H9 (cell line): Measurements from ENCODE around the gene EPC2. TPM values are rescaled to one million over a fixed set of nuclear protein-coding genes. Genes with fewer than 3 reads are reported as not detected.
A peak's percentile ranks its signal among the peaks of the same experiment; 100 is the strongest.

Experiments
- DNase-seq: peaks from one replicate; pipeline ENCODE4 v3.0.0-alpha.2; 2017
- H2AFZ ChIP-seq: one replicate; pipeline ENCODE4 v1.6.1; 2013; ENCODE audit warnings: mild to moderate bottlenecking, low read length, control low read depth, moderate library complexity
- H2AK5ac ChIP-seq: 2 replicates; pipeline ENCODE4 v1.6.1; 2013; ENCODE audit warnings: low read length, control low read depth, mixed read lengths; ENCODE audit not compliant: insufficient read length
- H2BK120ac ChIP-seq: one replicate; pipeline ENCODE4 v1.6.1; 2013; ENCODE audit warnings: low read depth, mild to moderate bottlenecking, low read length, control low read depth, inconsistent platforms; ENCODE audit not compliant: poor library complexity, severe bottlenecking
- H2BK12ac ChIP-seq: 2 replicates; pipeline ENCODE4 v1.6.1; 2013; ENCODE audit warnings: low read length, control low read depth, mixed read lengths, low read depth; ENCODE audit not compliant: insufficient read length
- H2BK15ac ChIP-seq: 2 replicates; pipeline ENCODE4 v1.6.1; 2013; ENCODE audit warnings: low read depth, low read length, control low read depth
- H2BK20ac ChIP-seq: one replicate; pipeline ENCODE4 v1.6.1; 2013; ENCODE audit warnings: low read depth, mild to moderate bottlenecking, low read length, control low read depth, inconsistent platforms; ENCODE audit not compliant: poor library complexity, severe bottlenecking
- H2BK5ac ChIP-seq: 2 replicates; pipeline ENCODE4 v1.6.1; 2013; ENCODE audit warnings: low read length, control low read depth, mixed read lengths; ENCODE audit not compliant: insufficient read length
- H3K14ac ChIP-seq: 2 replicates; pipeline ENCODE4 v1.6.1; 2013; ENCODE audit warnings: low read length, control low read depth; ENCODE audit not compliant: insufficient read depth
- H3K18ac ChIP-seq: 2 replicates; pipeline ENCODE4 v1.6.1; 2013; ENCODE audit warnings: low read depth, mild to moderate bottlenecking, mixed read lengths, low read length, control low read depth; ENCODE audit not compliant: insufficient read length
- H3K23ac ChIP-seq: 2 replicates; pipeline ENCODE4 v1.6.1; 2013; ENCODE audit warnings: low read length, control low read depth, mixed read lengths, low read depth; ENCODE audit not compliant: insufficient read length
- H3K23me2 ChIP-seq: 2 replicates; pipeline ENCODE4 v1.6.1; 2013; ENCODE audit warnings: low read depth, mild to moderate bottlenecking, mixed read lengths, low read length, control low read depth; ENCODE audit not compliant: insufficient read length, poor library complexity, severe bottlenecking
- H3K27ac ChIP-seq: 2 replicates; pipeline ENCODE4 v1.5.1; 2013; ENCODE audit warnings: low read length, control low read depth, mixed read lengths, low read depth; ENCODE audit not compliant: insufficient read length
- H3K27me3 ChIP-seq: 2 replicates; pipeline ENCODE4 v1.6.1; 2013; ENCODE audit warnings: low read length, control low read depth, inconsistent platforms; ENCODE audit not compliant: insufficient read depth
- H3K4ac ChIP-seq: 2 replicates; pipeline ENCODE4 v1.6.1; 2013; ENCODE audit warnings: low read depth, mild to moderate bottlenecking, control low read depth, inconsistent platforms, low read length, moderate library complexity
- H3K4me1 ChIP-seq: 2 replicates; pipeline ENCODE4 v1.6.1; 2013; ENCODE audit warnings: low read length, control low read depth, inconsistent platforms; ENCODE audit not compliant: insufficient read depth
- H3K4me2 ChIP-seq: 2 replicates; pipeline ENCODE4 v1.6.1; 2013; ENCODE audit warnings: low read length, control low read depth, mixed read lengths; ENCODE audit not compliant: insufficient read length, insufficient read depth
- H3K56ac ChIP-seq: 2 replicates; pipeline ENCODE4 v1.6.1; 2013; ENCODE audit warnings: low read depth, mild to moderate bottlenecking, mixed read lengths, low read length, control low read depth; ENCODE audit not compliant: insufficient read length
- H3K79me1 ChIP-seq: 2 replicates; pipeline ENCODE4 v1.6.1; 2013; ENCODE audit warnings: low read depth, mild to moderate bottlenecking, moderate library complexity, low read length, control low read depth, inconsistent platforms; ENCODE audit not compliant: insufficient read depth, poor library complexity, severe bottlenecking
- H3K79me2 ChIP-seq: 2 replicates; pipeline ENCODE4 v1.6.1; 2013; ENCODE audit warnings: low read length, control low read depth, inconsistent platforms; ENCODE audit not compliant: insufficient read depth
- H3K9ac ChIP-seq: 2 replicates; pipeline ENCODE4 v1.6.1; 2013; ENCODE audit warnings: low read length, control low read depth, mixed read lengths; ENCODE audit not compliant: insufficient read length; ENCODE audit errors: extremely low read depth
- H3K9me3 ChIP-seq: one replicate; pipeline ENCODE4 v1.6.1; 2013; ENCODE audit warnings: low read depth, low read length, inconsistent platforms; ENCODE audit not compliant: control insufficient read depth
- H3T11ph ChIP-seq: one replicate; pipeline ENCODE4 v1.6.1; 2013; ENCODE audit warnings: mild to moderate bottlenecking, low read length, control low read depth, inconsistent platforms
- H4K20me1 ChIP-seq: one replicate; pipeline ENCODE4 v1.6.1; 2013; ENCODE audit not compliant: control insufficient read depth, insufficient read length, insufficient read depth
- H4K5ac ChIP-seq: 2 replicates; pipeline ENCODE4 v1.6.1; 2013; ENCODE audit warnings: low read depth, mild to moderate bottlenecking, mixed read lengths, low read length, control low read depth; ENCODE audit not compliant: insufficient read length
- H4K8ac ChIP-seq: replicated peaks from 2 replicates; pipeline ENCODE4 v1.6.1; 2013; ENCODE audit warnings: low read length, control low read depth, mixed read lengths, low read depth; ENCODE audit not compliant: insufficient read length
- H4K91ac ChIP-seq: 2 replicates; pipeline ENCODE4 v1.6.1; 2013; ENCODE audit warnings: low read depth, mild to moderate bottlenecking, moderate library complexity, mixed read lengths, low read length, control low read depth; ENCODE audit not compliant: insufficient read length
- H3K27ac Mint-ChIP-seq, 3 experiments: 2 replicates in 2 of 3; 3 replicates in 1 of 3; pipeline ENCODE4 v1.8.0; 2020 to 2021; ENCODE audit warnings: mixed read lengths in 3 of 3, mild to moderate bottlenecking in 1 of 3, moderate library complexity in 1 of 3
- H3K27me3 Mint-ChIP-seq: 2 replicates; pipeline ENCODE4 v1.8.0; 2021; ENCODE audit warnings: low read depth, mild to moderate bottlenecking, moderate library complexity, mixed read lengths
- H3K36me3 Mint-ChIP-seq, 3 experiments: 2 replicates in 2 of 3; 3 replicates in 1 of 3; pipeline ENCODE4 v1.8.0; 2020 to 2021; ENCODE audit warnings: low read depth in 3 of 3, mixed read lengths in 3 of 3; ENCODE audit not compliant: insufficient read depth in 1 of 3
- H3K4me1 Mint-ChIP-seq, 2 experiments: 2 replicates each; pipeline ENCODE4 v1.8.0; 2020; ENCODE audit warnings: mixed read lengths in 2 of 2
- H3K4me3 Mint-ChIP-seq, 2 experiments: 2 replicates in 1 of 2; 3 replicates in 1 of 2; pipeline ENCODE4 v1.8.0; 2020 to 2021; ENCODE audit warnings: mild to moderate bottlenecking in 2 of 2, mixed read lengths in 2 of 2, moderate library complexity in 1 of 2
- H3K9me3 Mint-ChIP-seq, 2 experiments: 2 replicates in 1 of 2; 3 replicates in 1 of 2; pipeline ENCODE4 v1.8.0; 2020; ENCODE audit warnings: mild to moderate bottlenecking in 2 of 2, mixed read lengths in 2 of 2, moderate library complexity in 1 of 2
- CTCF ChIP-seq: fragments of 200-600 bp; sonication (generic); conservative IDR thresholded peaks from 3 replicates; pipeline ENCODE4 v1.8.0; 2021; ENCODE audit warnings: antibody characterized with exemption, mild to moderate bottlenecking
- WGBS: extraction: QIAGEN DNeasy Blood & Tissue Kit; methylation state at CpG from one replicate; pipeline ENCODE4 v1.1.7; 2013; ENCODE audit warnings: missing lambda C conversion rate, low lambda C conversion rate, mixed read lengths; ENCODE audit not compliant: insufficient read length; ENCODE audit errors: extremely low coverage; 5-methylcytosine and 5-hydroxymethylcytosine counted together
- total RNA-seq: library from RNA; stranded (reverse); gene quantifications from 2 replicates; pipeline ENCODE4 v1.2.1, GENCODE V29; 2021

EPC2 gene
- total RNA-seq, 1 experiment from 2014 or later, result 31.3 TPM

- Histone ChIP-seq H3K4me2 (no peak overlapping the region), H3K18ac (no peak overlapping the region), H2AFZ (no peak overlapping the region), H2BK120ac (no peak overlapping the region), H3K9me3 (no peaks in the 10 kb centered on the region), H3K23me2 (no peaks in the 10 kb centered on the region), H3K23ac (no peak overlapping the region), H3T11ph (no peak overlapping the region), H2AK5ac (no peak overlapping the region), H2BK15ac (no peak overlapping the region), H3K79me1 (peaks cover 5% of the 10 kb centered on the region), H3K4ac (no peak overlapping the region), H4K91ac (no peak overlapping the region), H3K56ac (no peak overlapping the region), H3K79me2 (peaks cover 61% of the 10 kb centered on the region; the same call in 1 of the 2 replicates), H2BK5ac (no peak overlapping the region), H3K9ac (no peak overlapping the region), H3K27ac (no peak overlapping the region), H3K27me3 (no peaks in the 10 kb centered on the region), H4K8ac (no peak overlapping the region), H2BK20ac (no peak overlapping the region), H4K20me1 (no peaks in the 10 kb centered on the region), H3K4me1 (0 out of 2 replicates have a peak, but pooled peaks cover 5% of the 10 kb centered on the region), H2BK12ac (no peak overlapping the region), H3K14ac (no peak overlapping the region), H4K5ac (no peak overlapping the region)
- peak overlapping the region in 1 of 3 experiments; percentile 82; a peak in 2 of 7 replicates for H3K27ac Mint-ChIP-seq
- H3K4me1 Mint-ChIP-seq, result peaks cover 42 to 56% of the 10 kb centered on the region in 2 experiments
- no peaks in the 10 kb centered on the region for H3K27me3 Mint-ChIP-seq
- WGBS, result no CpG with 5 or more reads among the region's 2 CpGs
- no peak for DNase-seq
- no peaks in the 10 kb centered on the region for H3K36me3 Mint-ChIP-seq
- no peaks in the 10 kb centered on the region for H3K9me3 Mint-ChIP-seq
- no peak for TF ChIP-seq CTCF
- no peak overlapping the region for H3K4me3 Mint-ChIP-seq
Measured at GRCh38 chr2:148653437-148653836, 8.9 kb downstream of the EPC2 start.
